ENCODE results near the gene CFAP68.

GRCh38 chr11:111923351-111923788, 44.0 kb downstream of the CFAP68 start:
- TF ChIP-seq, protein P1, sequence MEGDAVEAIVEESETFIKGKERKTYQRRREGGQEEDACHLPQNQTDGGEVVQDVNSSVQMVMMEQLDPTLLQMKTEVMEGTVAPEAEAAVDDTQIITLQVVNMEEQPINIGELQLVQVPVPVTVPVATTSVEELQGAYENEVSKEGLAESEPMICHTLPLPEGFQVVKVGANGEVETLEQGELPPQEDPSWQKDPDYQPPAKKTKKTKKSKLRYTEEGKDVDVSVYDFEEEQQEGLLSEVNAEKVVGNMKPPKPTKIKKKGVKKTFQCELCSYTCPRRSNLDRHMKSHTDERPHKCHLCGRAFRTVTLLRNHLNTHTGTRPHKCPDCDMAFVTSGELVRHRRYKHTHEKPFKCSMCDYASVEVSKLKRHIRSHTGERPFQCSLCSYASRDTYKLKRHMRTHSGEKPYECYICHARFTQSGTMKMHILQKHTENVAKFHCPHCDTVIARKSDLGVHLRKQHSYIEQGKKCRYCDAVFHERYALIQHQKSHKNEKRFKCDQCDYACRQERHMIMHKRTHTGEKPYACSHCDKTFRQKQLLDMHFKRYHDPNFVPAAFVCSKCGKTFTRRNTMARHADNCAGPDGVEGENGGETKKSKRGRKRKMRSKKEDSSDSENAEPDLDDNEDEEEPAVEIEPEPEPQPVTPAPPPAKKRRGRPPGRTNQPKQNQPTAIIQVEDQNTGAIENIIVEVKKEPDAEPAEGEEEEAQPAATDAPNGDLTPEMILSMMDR (IDR thresholded peaks at IDR 0.05 in 8 of 11, conservative IDR thresholded peaks at IDR 0.05 in 3 of 11), result no peak
- TF ChIP-seq POLR2A (IDR thresholded peaks at IDR 0.05) (no peak), POLR2AphosphoS5 (IDR thresholded peaks at IDR 0.05) (no peak)

Data from spleen (tissue), 7 donors.